ENCODE measurements around the gene MAP4K1.
"Not testable (repeated sequence)": the region's sequence is repeated elsewhere in the genome, so short reads cannot be mapped to it uniquely, and the experiment has no call there.

MAP4K1 gene

DNA sequence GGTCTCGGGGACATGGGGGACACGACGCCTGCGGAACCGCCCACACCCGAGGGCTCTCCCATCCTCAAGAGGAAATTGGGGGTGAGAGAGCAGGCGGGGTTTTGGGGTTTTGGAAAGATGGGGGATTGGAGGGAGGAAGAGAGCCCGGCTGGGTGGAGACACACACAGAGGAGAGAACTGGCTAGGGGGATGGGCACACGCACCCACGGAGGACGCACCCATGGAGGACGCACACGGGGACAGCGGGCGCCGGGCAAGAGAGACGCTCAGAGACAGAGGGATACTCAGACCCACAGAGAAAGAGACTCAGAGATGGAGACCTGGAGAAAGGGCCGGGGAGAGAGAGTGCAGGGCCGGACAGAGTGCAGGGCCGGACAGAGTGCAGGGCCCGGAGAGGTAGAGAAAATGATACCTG lies 52.1 kb downstream of the MAP4K1 start:
- DNase-seq = no peak

DNA sequence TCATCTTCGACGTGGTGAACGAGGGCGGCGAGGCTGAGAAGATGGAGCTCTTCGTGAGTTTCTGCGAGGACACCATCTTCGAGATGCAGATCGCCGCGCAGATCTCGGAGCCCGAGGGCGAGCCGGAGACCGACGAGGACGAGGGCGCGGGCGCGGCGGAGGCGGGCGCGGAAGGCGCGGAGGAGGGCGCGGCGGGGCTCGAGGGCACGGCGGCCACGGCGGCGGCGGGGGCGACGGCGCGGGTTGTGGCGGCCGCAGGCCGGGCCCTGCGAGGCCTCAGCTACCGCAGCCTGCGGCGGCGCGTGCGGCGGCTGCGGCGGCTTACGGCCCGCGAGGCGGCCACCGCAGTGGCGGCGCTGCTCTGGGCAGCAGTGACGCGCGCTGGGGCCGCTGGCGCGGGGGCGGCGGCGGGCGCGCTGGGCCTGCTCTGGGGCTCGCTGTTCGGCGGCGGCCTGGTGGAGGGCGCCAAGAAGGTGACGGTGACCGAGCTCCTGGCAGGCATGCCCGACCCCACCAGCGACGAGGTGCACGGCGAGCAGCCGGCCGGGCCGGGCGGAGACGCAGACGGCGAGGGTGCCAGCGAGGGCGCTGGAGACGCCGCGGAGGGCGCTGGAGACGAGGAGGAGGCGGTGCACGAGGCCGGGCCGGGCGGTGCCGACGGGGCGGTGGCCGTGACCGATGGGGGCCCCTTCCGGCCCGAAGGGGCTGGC lies 52.6 kb downstream of the MAP4K1 start:
- DNase-seq = no peak

- no peak for DNase-seq
These were observed 54.3 kb downstream of the MAP4K1 start for GRCh38 chr19:38563475-38563874.

DNA sequence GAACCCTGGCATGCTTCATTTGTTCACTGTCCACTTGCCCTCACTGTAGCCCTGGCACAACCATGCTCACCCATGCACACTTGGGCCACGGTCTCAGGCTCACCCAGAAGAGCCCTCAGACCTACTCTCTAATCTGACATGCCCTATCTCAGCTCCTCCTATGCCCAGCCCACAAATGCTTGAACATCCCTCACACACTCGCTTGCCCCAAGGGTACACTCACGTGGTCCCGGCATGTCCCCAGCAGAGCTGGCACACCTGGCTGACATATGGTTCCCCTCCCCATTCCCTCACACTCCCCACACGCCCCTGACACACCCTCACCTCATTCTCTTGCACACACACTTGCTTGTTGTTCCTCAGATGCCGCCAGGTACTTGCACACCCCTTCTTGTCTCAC lies 55.7 kb downstream of the MAP4K1 start:
- DNase-seq = peak; percentile 25

DNA sequence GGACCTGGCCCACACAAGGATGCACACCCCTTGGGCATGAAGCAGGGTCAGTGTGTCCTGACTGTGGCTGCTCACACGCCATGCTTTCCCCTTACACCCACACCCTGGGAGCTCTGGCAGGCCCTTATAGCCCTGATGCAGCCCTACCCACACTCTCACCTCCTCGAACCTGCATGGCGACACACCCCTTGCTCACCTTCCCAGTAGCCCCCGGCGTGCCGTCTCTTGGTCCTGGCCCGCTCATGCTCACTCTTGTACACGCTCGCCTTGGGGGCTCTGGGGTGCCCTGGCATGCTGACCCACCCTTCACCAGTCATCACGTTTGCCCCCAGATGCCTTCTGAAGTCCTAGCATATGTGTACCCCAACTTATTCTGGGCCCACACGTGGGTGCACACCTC lies 56.1 kb downstream of the MAP4K1 start:
- DNase-seq = no peak

DNA sequence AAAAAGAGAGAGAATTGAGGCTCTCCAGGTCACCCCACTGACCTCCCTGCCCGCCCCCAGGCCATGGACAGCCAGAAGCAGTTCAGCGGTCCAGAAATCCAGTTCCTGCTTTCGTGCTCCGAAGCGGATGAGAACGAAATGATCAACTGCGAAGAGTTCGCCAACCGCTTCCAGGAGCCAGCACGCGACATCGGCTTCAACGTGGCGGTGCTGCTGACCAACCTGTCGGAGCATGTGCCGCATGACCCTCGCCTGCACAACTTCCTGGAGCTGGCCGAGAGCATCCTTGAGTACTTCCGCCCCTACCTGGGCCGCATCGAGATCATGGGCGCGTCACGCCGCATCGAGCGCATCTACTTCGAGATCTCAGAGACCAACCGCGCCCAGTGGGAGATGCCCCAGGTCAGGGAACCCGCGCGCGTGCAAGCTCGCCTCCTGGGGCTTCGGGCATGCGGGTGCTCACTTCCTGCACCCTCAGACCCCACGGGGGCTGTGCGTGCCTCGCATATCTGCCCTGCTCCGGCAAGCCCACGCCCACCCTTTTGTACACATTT lies 56.6 kb downstream of the MAP4K1 start:
- no peak for DNase-seq

- no peak for DNase-seq
These were observed 58.0 kb downstream of the MAP4K1 start for GRCh38 chr19:38559428-38560401.

DNA sequence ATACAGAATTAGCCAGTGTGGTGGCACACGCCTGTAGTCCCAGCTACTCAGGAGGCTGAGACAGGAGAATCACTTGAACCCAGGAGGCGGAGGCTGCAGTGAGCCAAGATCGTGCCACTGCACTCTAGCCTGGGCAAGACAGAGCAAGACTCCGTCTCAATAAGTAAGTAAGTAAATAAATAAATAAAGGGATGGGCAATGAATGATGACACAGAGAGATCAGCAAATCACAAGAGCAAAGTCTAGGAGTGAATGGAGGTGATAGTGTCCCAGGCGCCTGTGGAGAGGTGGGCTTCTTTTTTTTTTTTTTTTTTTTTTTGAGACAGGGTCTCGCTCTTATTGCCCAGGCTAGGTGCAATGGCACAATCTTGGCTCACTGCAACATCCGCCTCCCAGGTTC lies 58.8 kb downstream of the MAP4K1 start:
- not testable (repeated sequence) for DNase-seq

- no peak for DNase-seq
These were observed 60.5 kb downstream of the MAP4K1 start for GRCh38 chr19:38557205-38557799.

DNA sequence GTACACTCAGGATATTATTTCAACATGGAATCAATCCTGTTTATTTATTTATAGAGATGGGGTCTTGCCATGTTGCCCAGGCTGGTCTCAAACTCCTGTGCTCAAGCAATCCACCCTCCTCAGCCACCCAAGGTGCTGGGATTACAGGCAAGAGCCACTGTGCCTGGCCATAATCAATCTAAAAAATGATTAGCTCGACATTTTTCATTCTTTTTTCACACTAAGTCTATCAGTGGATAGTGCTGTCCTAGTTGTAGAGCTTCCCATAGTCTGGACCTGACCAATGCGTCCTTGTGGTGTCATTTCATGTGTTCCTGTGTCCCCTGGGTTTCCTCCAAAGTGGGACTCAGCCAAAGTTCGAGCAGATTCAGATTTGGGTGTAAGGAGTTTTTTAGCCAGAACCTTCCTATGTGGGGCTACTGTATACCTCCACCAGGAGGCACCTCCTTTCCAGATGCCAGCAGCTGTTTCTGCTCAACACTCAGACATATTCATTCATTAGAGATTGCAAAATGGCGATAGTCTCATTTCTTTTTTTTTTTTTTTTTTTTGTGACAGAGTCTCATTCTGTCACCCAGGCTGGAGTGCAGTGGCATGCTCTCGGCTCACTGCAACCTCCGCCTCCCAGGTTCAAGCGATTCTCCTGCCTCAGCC lies 61.1 kb downstream of the MAP4K1 start:
- no peak for DNase-seq

GRCh38 chr19:38555200-38555599 lies 62.6 kb downstream of the MAP4K1 start:
- DNase-seq = no peak

- no peak for DNase-seq
These were observed 63.0 kb downstream of the MAP4K1 start for GRCh38 chr19:38554676-38555141.

DNA sequence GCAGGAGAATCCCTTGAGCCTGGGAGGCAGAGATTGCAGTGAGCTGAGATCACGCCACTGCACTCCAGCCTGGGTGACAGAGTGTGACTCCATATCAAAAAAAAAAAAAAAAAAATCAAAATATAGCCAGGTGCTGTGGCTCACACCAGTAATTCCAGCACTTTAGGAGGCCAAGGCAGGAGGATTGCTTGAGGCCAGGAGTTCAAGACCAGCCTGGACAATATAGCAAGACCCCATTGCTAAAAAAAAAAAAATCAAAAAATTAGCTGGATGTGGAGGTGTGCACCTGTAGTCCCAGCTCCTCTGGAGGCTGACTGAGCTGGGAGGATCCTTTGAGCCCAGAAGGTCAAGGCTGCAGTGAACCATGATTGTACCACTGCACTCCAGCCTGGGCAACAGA lies 64.5 kb downstream of the MAP4K1 start:
- DNase-seq = not testable (repeated sequence)

DNA sequence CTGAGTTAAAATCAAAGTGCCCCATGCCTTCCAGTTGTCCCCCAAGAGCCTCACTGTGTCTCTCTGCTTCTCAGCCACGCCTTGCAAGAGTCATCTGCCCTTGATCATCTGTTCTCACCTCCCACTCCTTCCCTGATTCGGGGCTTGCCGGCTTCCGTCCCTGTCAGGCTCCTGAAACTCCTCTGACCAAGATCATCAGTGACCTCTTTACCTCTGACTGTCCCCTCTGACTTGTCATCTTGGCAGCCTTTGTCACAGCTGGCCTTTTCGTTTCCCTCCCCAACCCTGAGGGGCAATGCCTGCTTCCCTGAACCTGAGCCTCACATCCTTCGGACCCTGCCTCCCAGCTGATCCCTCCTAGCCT lies 66.3 kb downstream of the MAP4K1 start:
- no peak for DNase-seq

GRCh38 chr19:38550376-38550775 lies 67.4 kb downstream of the MAP4K1 start:
- no peak for DNase-seq

- no peak for DNase-seq
These were observed 67.8 kb downstream of the MAP4K1 start for GRCh38 chr19:38549942-38550341.

- no peak for DNase-seq
These were observed 68.7 kb downstream of the MAP4K1 start for GRCh38 chr19:38549061-38549460.

GRCh38 chr19:38547421-38547820 lies 70.3 kb downstream of the MAP4K1 start:
- no peak for DNase-seq

DNA sequence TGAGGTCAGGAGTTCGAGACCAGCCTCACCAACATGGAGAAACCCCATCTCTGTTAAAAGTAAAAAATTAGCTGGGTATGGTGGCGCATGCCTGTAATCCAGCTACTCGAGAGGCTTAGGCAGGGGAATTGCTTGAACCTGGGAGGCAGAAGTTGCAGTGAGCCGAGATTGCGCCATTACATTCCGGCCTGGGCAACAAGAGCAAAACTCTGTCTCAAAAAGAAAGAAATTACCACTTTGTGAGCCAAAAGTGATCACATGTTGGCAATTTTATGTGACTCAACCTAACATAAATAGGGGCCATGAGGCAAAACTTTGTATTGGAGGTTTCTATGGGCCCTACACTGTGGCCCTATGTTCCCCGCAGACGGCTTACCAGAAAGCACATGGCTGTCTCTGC lies 72.2 kb downstream of the MAP4K1 start:
- DNase-seq = no peak

DNA sequence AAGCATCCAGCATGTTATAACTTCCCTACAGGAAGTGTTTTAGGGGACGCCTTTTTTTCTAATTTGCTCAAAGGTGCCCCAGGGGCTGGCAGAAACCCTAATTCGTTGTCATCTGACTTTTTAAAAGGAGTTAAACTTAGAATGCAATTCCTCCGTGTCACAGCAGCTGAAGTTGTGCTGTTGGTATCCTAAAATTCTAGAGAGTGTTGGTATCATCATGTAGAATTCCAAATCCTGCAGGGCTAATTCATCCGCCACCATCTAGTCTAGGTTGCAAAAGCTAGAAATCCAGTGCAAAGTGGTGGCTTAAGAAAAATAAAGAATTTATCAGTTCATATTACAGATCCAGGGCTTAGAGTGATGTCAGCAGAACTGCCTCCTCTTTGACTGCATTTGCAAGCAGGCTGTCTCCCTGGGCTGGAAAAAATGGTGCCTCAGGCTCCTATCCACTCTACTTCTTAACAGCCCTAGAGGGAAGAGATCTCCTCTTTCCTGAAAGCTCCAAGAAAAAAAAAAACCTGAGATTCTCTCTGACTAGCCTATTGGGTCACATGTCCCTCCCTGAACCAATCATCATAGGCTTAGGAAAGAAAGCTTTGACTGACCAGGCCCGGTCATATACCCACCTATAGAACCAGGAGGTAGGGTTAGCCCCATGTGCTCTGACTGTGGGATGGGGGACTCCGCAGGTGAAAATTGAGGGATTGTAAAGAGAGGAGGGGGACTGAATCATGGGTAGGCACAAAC lies 73.0 kb downstream of the MAP4K1 start:
- peak; percentile 61 for DNase-seq

GRCh38 chr19:38543807-38544568 lies 73.8 kb downstream of the MAP4K1 start:
- no peak for DNase-seq
